GM10266 (cell line): Measurements from ENCODE around the gene WDPCP.
"Not testable (repeated sequence)": the region's sequence is repeated elsewhere in the genome, so short reads cannot be mapped to it uniquely, and the experiment has no call there.

Experiments
- DNase-seq: peaks from one replicate; pipeline ENCODE4 v3.0.0; 2012; ENCODE audit errors: extremely low spot score
- TF ChIP-seq, protein P1 (sequence below): IDR thresholded peaks from 2 replicates; pipeline ENCODE4 v1.5.1; 2012; ENCODE audit warnings: mild to moderate bottlenecking, low read depth; ENCODE audit not compliant: control insufficient read depth, insufficient read depth; ENCODE audit errors: missing control alignments

The WDPCP gene

GRCh38 chr2:63425079-63425416, 163.2 kb downstream of the WDPCP start:
- DNase-seq: no peak
- TF ChIP-seq, protein P1, sequence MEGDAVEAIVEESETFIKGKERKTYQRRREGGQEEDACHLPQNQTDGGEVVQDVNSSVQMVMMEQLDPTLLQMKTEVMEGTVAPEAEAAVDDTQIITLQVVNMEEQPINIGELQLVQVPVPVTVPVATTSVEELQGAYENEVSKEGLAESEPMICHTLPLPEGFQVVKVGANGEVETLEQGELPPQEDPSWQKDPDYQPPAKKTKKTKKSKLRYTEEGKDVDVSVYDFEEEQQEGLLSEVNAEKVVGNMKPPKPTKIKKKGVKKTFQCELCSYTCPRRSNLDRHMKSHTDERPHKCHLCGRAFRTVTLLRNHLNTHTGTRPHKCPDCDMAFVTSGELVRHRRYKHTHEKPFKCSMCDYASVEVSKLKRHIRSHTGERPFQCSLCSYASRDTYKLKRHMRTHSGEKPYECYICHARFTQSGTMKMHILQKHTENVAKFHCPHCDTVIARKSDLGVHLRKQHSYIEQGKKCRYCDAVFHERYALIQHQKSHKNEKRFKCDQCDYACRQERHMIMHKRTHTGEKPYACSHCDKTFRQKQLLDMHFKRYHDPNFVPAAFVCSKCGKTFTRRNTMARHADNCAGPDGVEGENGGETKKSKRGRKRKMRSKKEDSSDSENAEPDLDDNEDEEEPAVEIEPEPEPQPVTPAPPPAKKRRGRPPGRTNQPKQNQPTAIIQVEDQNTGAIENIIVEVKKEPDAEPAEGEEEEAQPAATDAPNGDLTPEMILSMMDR: no peak

GRCh38 chr2:63424329-63425078, 163.8 kb downstream of the WDPCP start:
- TF ChIP-seq, protein P1: peak; percentile 51

DNA sequence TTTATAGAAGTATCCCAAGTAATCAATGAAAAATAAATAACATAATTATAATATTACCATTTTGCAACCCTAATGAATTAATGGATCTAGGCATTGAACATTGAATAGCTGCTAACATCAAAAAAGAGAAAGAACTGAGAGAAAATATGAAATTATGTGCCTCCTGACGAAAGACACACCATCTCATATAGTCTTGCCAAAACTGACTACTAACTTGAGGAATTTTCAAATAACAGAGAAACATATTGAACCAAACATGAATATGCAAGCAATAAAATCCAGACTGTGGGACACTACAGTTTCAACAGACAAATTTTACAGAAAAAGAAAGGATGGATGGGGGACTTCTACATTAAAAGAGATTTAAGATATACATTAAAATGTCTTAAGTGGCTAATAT, 165.7 kb downstream of the WDPCP start:
- TF ChIP-seq, protein P1: no peak
- no peak for DNase-seq

More at GRCh38 chr2:63424329-63425078, 163.8 kb downstream of the WDPCP start:
- peak; percentile 49 for DNase-seq

- TF ChIP-seq, protein P1: no peak
These were observed 179.7 kb downstream of the WDPCP start for GRCh38 chr2:63408530-63408929.

GRCh38 chr2:63406641-63407040, 181.6 kb downstream of the WDPCP start:
- TF ChIP-seq, protein P1: no peak
- DNase-seq: no peak

More at GRCh38 chr2:63408530-63408929, 179.7 kb downstream of the WDPCP start:
- DNase-seq: no peak

- no peak for DNase-seq
- TF ChIP-seq, protein P1: no peak
These were observed 184.5 kb downstream of the WDPCP start for GRCh38 chr2:63403820-63404219.

DNA sequence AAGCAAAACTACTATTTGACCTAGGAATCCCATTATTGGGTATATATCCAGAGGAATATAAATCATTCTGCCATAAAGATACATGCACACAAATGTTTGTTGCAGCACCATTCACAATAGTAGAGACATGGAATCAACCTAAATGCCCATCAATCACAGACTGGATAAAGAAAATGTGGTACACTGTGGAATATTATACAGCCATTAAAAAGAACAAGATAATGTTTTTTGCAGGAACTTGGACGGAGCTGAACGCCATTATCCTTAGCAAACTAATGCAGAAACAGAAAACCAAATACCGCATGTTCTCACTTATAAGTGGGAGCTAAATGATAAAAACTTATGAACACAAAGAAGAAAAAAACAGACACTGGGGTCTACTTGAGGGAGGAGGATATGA, 185.4 kb downstream of the WDPCP start:
- DNase-seq: not testable (repeated sequence)
